A673 (cell line): ENCODE results near the gene ZDHHC6.

ENCODE experiments used
- EZH2 ChIP-seq: fragments of 200-600 bp; sonication (generic); IDR thresholded peaks from 2 replicates; pipeline ENCODE4 v1.6.1; 2017; ENCODE audit warnings: borderline replicate concordance, low read depth, mild to moderate bottlenecking, mixed read lengths, antibody characterized with exemption, low read length; ENCODE audit not compliant: poor library complexity, severe bottlenecking
- TF ChIP-seq, protein P1 (sequence below): fragments of 300-800, 200-600 bp; sonication (generic); conservative IDR thresholded peaks from 2 replicates; pipeline ENCODE4 v1.5.1; 2017; ENCODE audit warnings: low read depth, mild to moderate bottlenecking, antibody characterized with exemption, low read length, moderate library complexity, mixed read lengths

DNA sequence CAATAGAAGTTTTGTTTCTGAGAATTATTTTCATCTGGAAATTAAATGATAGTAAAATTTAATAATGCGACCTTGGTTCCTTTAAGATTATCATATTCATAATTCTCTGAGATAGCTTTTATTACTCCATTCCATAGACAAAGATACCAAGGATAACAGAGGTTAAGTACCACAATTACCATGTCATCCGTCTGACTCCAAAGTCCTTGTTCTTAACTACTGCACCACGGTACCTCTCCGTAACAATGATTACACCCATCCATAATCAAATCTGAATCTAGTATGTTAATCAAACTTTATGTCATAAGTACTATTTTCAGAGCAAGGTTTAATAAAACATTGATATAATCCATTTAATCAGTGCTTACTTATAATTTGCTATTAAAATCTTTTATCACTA lies 8.4 kb downstream of the ZDHHC6 start:
- TF ChIP-seq, protein P1, sequence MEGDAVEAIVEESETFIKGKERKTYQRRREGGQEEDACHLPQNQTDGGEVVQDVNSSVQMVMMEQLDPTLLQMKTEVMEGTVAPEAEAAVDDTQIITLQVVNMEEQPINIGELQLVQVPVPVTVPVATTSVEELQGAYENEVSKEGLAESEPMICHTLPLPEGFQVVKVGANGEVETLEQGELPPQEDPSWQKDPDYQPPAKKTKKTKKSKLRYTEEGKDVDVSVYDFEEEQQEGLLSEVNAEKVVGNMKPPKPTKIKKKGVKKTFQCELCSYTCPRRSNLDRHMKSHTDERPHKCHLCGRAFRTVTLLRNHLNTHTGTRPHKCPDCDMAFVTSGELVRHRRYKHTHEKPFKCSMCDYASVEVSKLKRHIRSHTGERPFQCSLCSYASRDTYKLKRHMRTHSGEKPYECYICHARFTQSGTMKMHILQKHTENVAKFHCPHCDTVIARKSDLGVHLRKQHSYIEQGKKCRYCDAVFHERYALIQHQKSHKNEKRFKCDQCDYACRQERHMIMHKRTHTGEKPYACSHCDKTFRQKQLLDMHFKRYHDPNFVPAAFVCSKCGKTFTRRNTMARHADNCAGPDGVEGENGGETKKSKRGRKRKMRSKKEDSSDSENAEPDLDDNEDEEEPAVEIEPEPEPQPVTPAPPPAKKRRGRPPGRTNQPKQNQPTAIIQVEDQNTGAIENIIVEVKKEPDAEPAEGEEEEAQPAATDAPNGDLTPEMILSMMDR, result no peak
- no peak for TF ChIP-seq EZH2
